Motor neuron (in vitro differentiated cells): Measurements from ENCODE around the gene GPX3. TPM values are rescaled to one million over a fixed set of nuclear protein-coding genes. Genes with fewer than 3 reads are reported as not detected.

Source experiments
- ATAC-seq, 8 experiments: fragments of 200-7000 bp; cut with Tn5 transposase; replicated peaks in 6 of 8; 2 replicates each; pipeline ENCODE4 v1.8.0; 2021; ENCODE audit warnings: mild to moderate bottlenecking in 8 of 8, moderate library complexity in 8 of 8
- H3K27ac ChIP-seq, 2 donors: fragments of 250-450 bp; sonication (Bioruptor Pico); 2 replicates each; pipeline ENCODE4 v1.9.0; 2021; ENCODE audit warnings: antibody characterized with exemption in 2 of 2, mild to moderate bottlenecking in 2 of 2, moderate library complexity in 1 of 2
- H3K4me1 ChIP-seq, 2 donors: fragments of 250-450 bp; sonication (Bioruptor Pico); replicated peaks in 1 of 2; 2 replicates each; pipeline ENCODE4 v1.6.1; 2021; ENCODE audit warnings: antibody characterized with exemption in 2 of 2, mild to moderate bottlenecking in 2 of 2, moderate library complexity in 1 of 2
- H3K4me3 ChIP-seq, 5 donors: fragments of 250-450 bp; sonication (Bioruptor Pico); 2 replicates each; pipeline ENCODE4 v1.9.0; 2021; ENCODE audit warnings: antibody characterized with exemption in 5 of 5, mild to moderate bottlenecking in 5 of 5, moderate library complexity in 4 of 5
- WGBS, 10 experiments: fragments of 450-650 bp; shearing (Covaris generic); methylation state at CpG; one replicate each; pipeline ENCODE4 v1.0.0; 2022; 5-methylcytosine and 5-hydroxymethylcytosine counted together
- in situ Hi-C, 9 experiments: fragments of 400-800 bp; cut with MboI; loops; one replicate each; pipeline ENCODE4 v1.15.0; 2021; ENCODE audit warnings: low sequenced_read_pairs in 9 of 9, low pct_unique_long_range_greater_than_20kb in 2 of 9; ENCODE audit not compliant: unreplicated experiment in 9 of 9
- total RNA-seq, 8 experiments: library from RNA; unstranded; fragments of 300-600 nt; gene quantifications; 2 replicates each; pipeline versions ENCODE4 v1.2.3 to v1.2.4, GENCODE V29; 2022

The GPX3 gene
- total RNA-seq, 8 experiments from 2014 or later: 3.1 to 11.2 (median 4.8) TPM

GRCh38 chr5:151058891-151059489 is 38.6 kb downstream of the GPX3 start:
- H3K4me1 ChIP-seq: no peaks in the 10 kb centered on the region
- in situ Hi-C loops: no loop called here
- no peak overlapping the region for H3K4me3 ChIP-seq
- no peak overlapping the region for H3K27ac ChIP-seq
- no peak for ATAC-seq
- 90 to 100% (median 92%) methylated on average over 1 to 5 of the region's 7 CpGs; no CpG with 5 or more reads in 6 of the 10 experiments for WGBS, 10 experiments

- no peak overlapping the region for H3K27ac ChIP-seq
- ATAC-seq: no peak
- 53 to 100% (median 100%) methylated on average over 1 to 6 of the region's 6 CpGs; no CpG with 5 or more reads in 1 of the 10 experiments for WGBS, 10 experiments
These were observed 40.4 kb downstream of the GPX3 start for GRCh38 chr5:151060742-151061141.

GRCh38 chr5:151062405-151063141 is 42.2 kb downstream of the GPX3 start:
- H3K4me3 ChIP-seq: no peak overlapping the region
- 100% methylated on average over 1 to 3 of the region's 5 CpGs; no CpG with 5 or more reads in 5 of the 10 experiments for WGBS, 10 experiments
- no peak for ATAC-seq
- no peak overlapping the region for H3K27ac ChIP-seq
- in situ Hi-C loops: no loop called here
- no peaks in the 10 kb centered on the region for H3K4me1 ChIP-seq

More at GRCh38 chr5:151060742-151061141, 40.4 kb downstream of the GPX3 start:
- Histone ChIP-seq H3K4me3 (no peak overlapping the region), H3K4me1 (no peaks in the 10 kb centered on the region)
- in situ Hi-C loops: no loop called here

- in situ Hi-C loops: no loop called here
- ATAC-seq: peak in 4 of 8 experiments; percentile 10 to 82 (median 56)
- 72 to 100% (median 90%) methylated on average over 1 to 6 of the region's 17 CpGs; no CpG with 5 or more reads in 4 of the 10 experiments for WGBS, 10 experiments
- Histone ChIP-seq H3K4me1 (no peaks in the 10 kb centered on the region), H3K4me3 (no peak overlapping the region), H3K27ac (no peak overlapping the region)
These were observed 43.0 kb downstream of the GPX3 start for GRCh38 chr5:151063142-151063989.

GRCh38 chr5:151064916-151065499 is 44.6 kb downstream of the GPX3 start:
- WGBS, 10 experiments: 94 to 100% (median 96%) methylated on average over 1 to 9 of the region's 12 CpGs; no CpG with 5 or more reads in 5 of the 10 experiments
- H3K27ac ChIP-seq: no peak overlapping the region
- no peak overlapping the region for H3K4me3 ChIP-seq
- H3K4me1 ChIP-seq: no peaks in the 10 kb centered on the region
- in situ Hi-C loops: no loop called here
- ATAC-seq: no peak

GRCh38 chr5:151065609-151066008 is 45.2 kb downstream of the GPX3 start:
- in situ Hi-C loops: no loop called here
- no peak overlapping the region for H3K27ac ChIP-seq
- ATAC-seq: no peak
- no peaks in the 10 kb centered on the region for H3K4me1 ChIP-seq
- 67 to 100% (median 100%) methylated on average over 1 of the region's 1 CpG; no CpG with 5 or more reads in 1 of the 10 experiments for WGBS, 10 experiments
- H3K4me3 ChIP-seq: no peak overlapping the region

- H3K4me1 ChIP-seq: no peaks in the 10 kb centered on the region
- no peak overlapping the region for H3K27ac ChIP-seq
- in situ Hi-C loops: no loop called here
- WGBS, 10 experiments: 60 to 100% (median 89%) methylated on average over 1 to 6 of the region's 6 CpGs; no CpG with 5 or more reads in 3 of the 10 experiments
- no peak for ATAC-seq
- no peak overlapping the region for H3K4me3 ChIP-seq
These were observed 46.5 kb downstream of the GPX3 start for GRCh38 chr5:151066920-151067319.

GRCh38 chr5:151067632-151068432 is 47.4 kb downstream of the GPX3 start:
- in situ Hi-C loops: no loop called here
- peak in 1 of 8 experiments; percentile 46 for ATAC-seq
- 20 to 100% (median 96%) methylated on average over 1 to 9 of the region's 14 CpGs; no CpG with 5 or more reads in 4 of the 10 experiments for WGBS, 10 experiments
- H3K4me3 ChIP-seq: no peak overlapping the region
- H3K4me1 ChIP-seq: no peaks in the 10 kb centered on the region
- H3K27ac ChIP-seq: no peak overlapping the region

GRCh38 chr5:151068433-151069197 is 48.2 kb downstream of the GPX3 start:
- H3K27ac ChIP-seq: no peak overlapping the region
- H3K4me3 ChIP-seq: no peak overlapping the region
- H3K4me1 ChIP-seq: no peaks in the 10 kb centered on the region
- in situ Hi-C loops: no loop called here
- WGBS, 10 experiments: 30 to 89% (median 83%) methylated on average over 1 to 6 of the region's 12 CpGs; no CpG with 5 or more reads in 4 of the 10 experiments
- ATAC-seq: peak in 1 of 8 experiments; percentile 36

- no peak for ATAC-seq
These were observed 50.1 kb downstream of the GPX3 start for GRCh38 chr5:151070449-151070848.

GRCh38 chr5:151071021-151071420 is 50.6 kb downstream of the GPX3 start:
- ATAC-seq: no peak
- no peak overlapping the region for H3K27ac ChIP-seq
- no peak overlapping the region for H3K4me3 ChIP-seq
- in situ Hi-C loops: no loop called here
- WGBS, 10 experiments: 90 to 100% (median 100%) methylated on average over 1 to 3 of the region's 4 CpGs; no CpG with 5 or more reads in 4 of the 10 experiments
- H3K4me1 ChIP-seq: no peaks in the 10 kb centered on the region

More at GRCh38 chr5:151070449-151070848, 50.1 kb downstream of the GPX3 start:
- in situ Hi-C loops: no loop called here
- WGBS, 10 experiments: 0 to 100% (median 83%) methylated on average over 1 to 2 of the region's 2 CpGs; no CpG with 5 or more reads in 6 of the 10 experiments
- H3K4me1 ChIP-seq: no peaks in the 10 kb centered on the region
- no peak overlapping the region for H3K4me3 ChIP-seq
- no peak overlapping the region for H3K27ac ChIP-seq
